Mesodermal cell (in vitro differentiated cells): ENCODE measurements around the gene C5orf15.
"Not testable (repeated sequence)": the region's sequence is repeated elsewhere in the genome, so short reads cannot be mapped to it uniquely, and the experiment has no call there.

Source experiments
- H3K27ac ChIP-seq: 2 replicates; pipeline ENCODE4 v1.7.0; 2013; ENCODE audit warnings: mild to moderate bottlenecking, low read depth, low read length, moderate library complexity; ENCODE audit not compliant: severe bottlenecking
- H3K36me3 ChIP-seq: 2 replicates; pipeline ENCODE4 v1.7.1; 2013; ENCODE audit warnings: mild to moderate bottlenecking, low read length, moderate library complexity; ENCODE audit not compliant: control insufficient read depth, insufficient read depth
- H3K4me1 ChIP-seq: one replicate; pipeline ENCODE4 v1.7.1; 2013; ENCODE audit warnings: mild to moderate bottlenecking, low read length; ENCODE audit not compliant: insufficient read depth, control insufficient read depth, poor library complexity, severe bottlenecking
- H3K4me3 ChIP-seq: 2 replicates; pipeline ENCODE4 v1.7.0; 2013; ENCODE audit warnings: low read length, control low read depth, mild to moderate bottlenecking; ENCODE audit not compliant: insufficient read depth, poor library complexity, severe bottlenecking; ENCODE audit errors: extremely low read depth
- H3K9me3 ChIP-seq: 2 replicates; pipeline ENCODE4 v1.7.1; 2013; ENCODE audit warnings: mild to moderate bottlenecking, low read length, moderate library complexity; ENCODE audit not compliant: control insufficient read depth
- WGBS, 2 experiments: methylation state at CpG; one replicate each; pipeline ENCODE4 v1.1.5; 2013; ENCODE audit warnings: missing lambda C conversion rate in 2 of 2; ENCODE audit not compliant: insufficient coverage in 2 of 2; 5-methylcytosine and 5-hydroxymethylcytosine counted together

The C5orf15 gene

GRCh38 chr5:133962131-133962530, 6.3 kb downstream of the C5orf15 start:
- Histone ChIP-seq H3K4me3 (no peak overlapping the region), H3K4me1 (peaks cover 20% of the 10 kb centered on the region), H3K9me3 (peaks cover 14% of the 10 kb centered on the region), H3K36me3 (peaks cover 54% of the 10 kb centered on the region), H3K27ac (no peak overlapping the region)
- WGBS, 2 experiments, result 92 to 100% methylated on average over 1 of the region's 2 CpGs

DNA sequence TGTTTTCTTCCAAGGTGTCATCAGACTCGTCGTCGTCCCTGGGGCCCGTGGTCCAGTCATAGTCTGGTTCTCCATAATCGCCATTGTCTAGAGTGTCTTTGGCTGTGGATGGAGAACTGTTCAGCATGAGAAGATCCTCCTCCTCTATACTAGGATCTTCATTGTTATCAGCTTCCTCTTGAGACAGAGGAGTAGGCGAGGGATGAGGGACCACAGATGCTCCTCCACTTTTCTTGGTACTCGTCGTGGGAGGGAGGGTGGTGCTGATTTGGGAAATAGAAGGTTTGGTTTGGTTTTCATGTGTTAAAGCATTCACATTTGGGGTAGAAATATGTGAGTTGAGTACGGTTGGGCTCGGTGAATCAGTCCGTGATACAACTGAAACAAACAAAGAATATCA, 8.8 kb downstream of the C5orf15 start:
- Histone ChIP-seq H3K36me3 (peaks cover 57% of the 10 kb centered on the region), H3K9me3 (peaks cover 9% of the 10 kb centered on the region), H3K4me3 (no peak overlapping the region), H3K27ac (no peak overlapping the region), H3K4me1 (peaks cover 10% of the 10 kb centered on the region)
- 83 to 97% methylated on average over 1 to 5 of the region's 11 CpGs for WGBS, 2 experiments

- Histone ChIP-seq H3K36me3 (peaks cover 48% of the 10 kb centered on the region), H3K4me3 (no peak overlapping the region), H3K27ac (no peak overlapping the region), H3K4me1 (peaks cover 3% of the 10 kb centered on the region), H3K9me3 (no peaks in the 10 kb centered on the region)
- WGBS, 2 experiments, result 83 to 100% methylated on average over 1 of the region's 1 CpG
Observed at GRCh38 chr5:133957591-133957990, 10.8 kb downstream of the C5orf15 start.

DNA sequence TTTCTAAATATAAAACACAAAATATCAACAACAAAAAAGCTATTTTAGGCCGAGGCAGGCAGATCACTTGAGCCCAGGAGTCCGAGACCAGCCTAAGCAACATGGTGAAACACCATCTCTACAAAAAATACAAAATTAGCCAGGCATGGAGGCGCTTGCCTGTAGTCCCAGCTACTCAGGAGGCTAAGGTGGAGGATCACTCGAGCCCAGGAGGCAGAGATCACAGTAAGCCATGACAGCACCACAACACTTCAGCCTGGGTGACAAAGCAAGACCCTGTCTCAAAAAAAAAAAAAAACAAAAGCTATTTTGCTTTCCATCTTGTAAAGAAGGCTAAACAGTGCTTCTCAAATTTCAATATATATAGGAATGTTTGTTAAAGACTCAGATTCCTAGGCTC, 11.3 kb downstream of the C5orf15 start:
- H3K9me3 ChIP-seq, result no peaks in the 10 kb centered on the region
- peaks cover 48% of the 10 kb centered on the region for H3K36me3 ChIP-seq
- no peaks in the 10 kb centered on the region for H3K4me1 ChIP-seq
- 94 to 100% methylated on average over 3 of the region's 4 CpGs for WGBS, 2 experiments
- no peak overlapping the region for H3K4me3 ChIP-seq
- H3K27ac ChIP-seq, result no peak overlapping the region

DNA sequence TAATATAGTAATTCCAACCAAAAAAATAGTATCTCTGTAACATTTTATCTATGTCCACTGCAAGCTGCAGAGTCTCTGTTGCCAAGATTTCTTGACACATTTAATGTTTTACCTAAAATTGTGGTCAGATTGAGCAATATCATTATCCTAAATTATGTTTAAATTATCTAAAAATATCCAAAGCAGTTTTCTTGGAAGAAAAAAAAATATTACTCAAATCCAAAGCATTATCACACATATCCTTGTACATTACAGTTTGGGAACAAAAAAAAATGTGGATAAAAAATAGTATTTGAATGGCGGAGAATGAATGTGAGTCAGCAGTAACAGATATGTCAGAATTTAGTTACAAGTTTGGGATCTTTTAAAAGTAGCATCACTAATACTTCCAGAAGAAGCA, 12.2 kb downstream of the C5orf15 start:
- H3K36me3 ChIP-seq, result peaks cover 48% of the 10 kb centered on the region
- no CpG with 5 or more reads among the region's 1 CpG for WGBS, 2 experiments

DNA sequence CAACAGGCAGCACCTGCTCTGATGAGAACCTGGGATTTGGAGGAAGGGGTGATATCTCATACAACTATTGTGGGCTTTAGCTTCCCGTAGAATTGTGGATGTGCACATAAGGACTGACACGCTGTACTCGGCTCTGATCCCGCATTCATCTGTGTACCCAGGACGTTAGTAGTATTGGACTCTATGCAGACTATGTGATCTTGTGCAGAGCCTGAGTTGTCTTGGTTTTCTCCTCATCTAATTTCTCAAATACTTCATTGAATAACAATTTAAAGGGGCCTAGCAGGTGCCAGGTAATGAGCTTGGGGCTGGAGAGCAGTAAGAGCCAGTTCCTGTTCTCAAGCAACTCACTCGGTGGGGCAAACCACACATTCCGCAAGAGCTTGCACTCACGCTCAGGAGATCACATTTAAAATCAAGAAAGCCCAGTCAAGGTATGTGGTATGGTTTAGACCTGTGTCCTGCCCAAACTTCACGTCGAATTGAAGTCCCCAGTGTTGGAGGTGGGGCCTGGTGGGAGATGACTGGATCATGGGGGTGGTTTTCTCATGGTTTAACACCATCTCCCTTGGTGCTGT, 14.8 kb downstream of the C5orf15 start:
- H3K27ac ChIP-seq, result no peak overlapping the region
- H3K36me3 ChIP-seq, result peaks cover 32% of the 10 kb centered on the region
- H3K4me3 ChIP-seq, result no peak overlapping the region
- H3K9me3 ChIP-seq, result no peaks in the 10 kb centered on the region
- H3K4me1 ChIP-seq, result no peaks in the 10 kb centered on the region
- WGBS, 2 experiments, result 95 to 98% methylated on average over 6 to 8 of the region's 10 CpGs

More for the DNA sequence above, 12.2 kb downstream of the C5orf15 start:
- not testable (repeated sequence) for H3K9me3 ChIP-seq, H3K4me3 ChIP-seq, H3K27ac ChIP-seq, H3K4me1 ChIP-seq

DNA sequence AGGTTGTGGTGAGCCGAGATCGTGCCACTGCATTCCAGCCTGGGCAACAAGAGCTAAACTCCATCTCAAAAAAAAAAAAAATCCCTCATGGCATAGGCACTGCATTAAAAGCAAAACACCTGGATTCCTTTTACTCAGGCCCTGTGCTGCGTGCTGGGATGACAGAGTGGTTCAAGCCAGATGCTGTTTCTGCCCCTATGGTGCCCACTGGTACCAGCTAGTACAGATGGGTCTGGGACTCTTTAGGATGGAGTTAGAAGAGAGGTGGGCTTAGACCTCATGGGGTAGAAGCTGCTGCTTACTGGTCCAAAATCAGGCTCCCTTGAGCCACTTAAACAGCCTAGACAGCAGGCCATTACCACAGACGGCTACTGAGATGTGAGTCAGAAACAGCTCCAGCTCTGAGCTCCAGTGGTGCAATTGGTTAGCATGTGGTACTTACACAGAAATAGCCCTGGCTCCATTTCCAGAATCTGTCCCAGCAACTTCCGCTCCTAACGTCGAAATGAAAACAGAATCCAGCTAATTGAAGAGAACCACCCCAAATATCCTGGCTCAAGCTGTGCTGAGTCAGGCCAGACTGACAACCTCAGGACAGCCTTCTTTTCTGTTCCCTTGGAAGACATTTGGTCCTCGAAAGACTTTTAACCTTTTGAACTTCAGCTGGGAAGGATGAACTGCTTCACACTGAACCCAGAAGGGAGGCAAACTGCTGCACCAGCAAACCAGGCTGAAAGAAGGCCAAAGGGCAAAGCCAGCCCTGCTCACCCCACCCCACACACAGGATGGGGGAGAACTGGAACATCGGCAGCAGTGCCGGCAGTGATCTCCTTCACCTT, 15.5 kb downstream of the C5orf15 start:
- no peaks in the 10 kb centered on the region for H3K4me1 ChIP-seq
- 87 to 95% methylated on average over 6 to 8 of the region's 10 CpGs for WGBS, 2 experiments
- H3K9me3 ChIP-seq, result no peaks in the 10 kb centered on the region
- no peak overlapping the region for H3K4me3 ChIP-seq
- H3K36me3 ChIP-seq, result peaks cover 29% of the 10 kb centered on the region
- peak overlapping the region; percentile 13 for H3K27ac ChIP-seq

DNA sequence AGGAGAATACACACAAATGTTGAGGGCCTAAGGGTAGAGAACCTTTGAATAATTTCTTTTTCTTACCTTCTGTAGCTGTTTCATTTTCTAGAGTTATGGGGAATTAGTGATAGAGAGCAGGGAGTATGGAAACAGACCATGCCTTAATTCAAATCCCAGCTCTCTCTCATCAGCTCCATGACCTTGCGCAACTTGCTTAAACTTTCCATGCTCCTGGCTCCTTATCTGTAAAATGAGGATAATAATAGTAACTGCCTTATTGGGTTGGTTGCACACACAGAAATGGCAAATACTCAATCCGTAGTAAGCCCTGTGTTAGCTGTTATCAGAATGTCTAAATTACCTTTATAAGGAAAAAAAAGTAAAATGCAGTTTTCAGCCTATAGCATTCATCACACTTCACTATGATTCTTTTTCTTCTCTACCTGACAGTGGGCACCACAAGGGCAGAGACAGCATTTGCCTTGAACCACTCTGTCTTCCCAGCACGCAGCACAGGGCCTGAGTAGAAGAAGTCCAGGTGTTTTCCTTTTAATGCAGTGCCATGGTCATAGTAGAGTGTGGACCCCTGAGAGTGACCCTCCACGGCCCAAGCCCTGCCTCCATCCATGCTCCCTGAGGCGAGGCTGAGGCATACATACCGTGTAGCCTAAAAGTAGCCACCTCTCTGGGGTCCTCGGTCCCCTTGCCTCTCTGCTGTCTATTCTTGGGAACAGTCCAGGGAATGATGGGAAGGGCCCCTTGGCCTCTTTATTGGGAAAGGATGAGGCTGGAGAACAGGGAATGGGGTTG, 17.4 kb downstream of the C5orf15 start:
- H3K4me3 ChIP-seq, result no peak overlapping the region

DNA sequence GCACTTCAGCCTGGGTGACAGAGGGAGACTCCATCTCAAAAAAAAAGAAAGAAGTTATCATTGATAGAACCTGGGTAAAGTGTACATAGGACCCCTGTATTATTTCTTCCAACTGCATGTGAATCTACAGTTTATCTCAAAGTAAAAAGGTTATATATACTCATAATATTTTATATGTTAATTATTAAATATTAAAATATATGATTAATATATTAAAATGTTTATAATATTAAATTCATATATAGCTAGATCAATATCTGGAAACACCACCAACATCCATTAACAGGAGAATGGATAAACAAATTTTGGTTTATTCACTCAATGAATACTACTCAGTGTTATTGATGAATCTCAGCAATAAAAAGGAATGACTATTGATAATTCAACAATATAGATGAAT, 19.7 kb downstream of the C5orf15 start:
- Histone ChIP-seq H3K9me3 (no peaks in the 10 kb centered on the region), H3K27ac (no peak overlapping the region), H3K4me1 (no peaks in the 10 kb centered on the region), H3K4me3 (no peak overlapping the region), H3K36me3 (no peaks in the 10 kb centered on the region)

More for the DNA sequence above, 17.4 kb downstream of the C5orf15 start:
- Histone ChIP-seq H3K36me3 (peaks cover 14% of the 10 kb centered on the region), H3K27ac (no peak overlapping the region), H3K4me1 (no peaks in the 10 kb centered on the region), H3K9me3 (no peaks in the 10 kb centered on the region)
- WGBS, 2 experiments, result 100% methylated on average over 2 to 5 of the region's 7 CpGs

DNA sequence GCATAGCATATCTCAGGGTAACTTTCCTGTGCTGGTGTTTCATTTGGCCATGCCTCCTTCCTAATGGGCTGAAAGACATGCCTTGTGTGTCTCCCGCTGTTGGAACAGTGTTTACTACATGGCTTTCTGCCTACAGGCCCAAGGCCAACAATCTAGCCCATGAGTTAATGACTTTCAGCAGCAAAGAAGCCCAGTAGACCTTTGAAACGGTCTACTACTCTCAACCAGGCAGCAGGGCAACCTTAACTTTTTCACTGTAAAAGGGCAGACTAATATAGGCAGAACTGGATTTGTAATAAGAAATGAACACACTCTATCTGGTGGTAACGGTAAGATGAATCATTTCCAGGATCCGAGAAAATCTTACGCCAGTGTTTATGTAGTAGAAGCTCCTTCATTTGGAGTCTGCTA, 21.0 kb downstream of the C5orf15 start:
- Histone ChIP-seq H3K36me3 (no peaks in the 10 kb centered on the region), H3K9me3 (no peaks in the 10 kb centered on the region), H3K4me1 (no peaks in the 10 kb centered on the region), H3K4me3 (no peak overlapping the region), H3K27ac (no peak overlapping the region)
- WGBS, 2 experiments, result 92 to 98% methylated on average over 3 to 4 of the region's 5 CpGs
